PC-3 (cell line): ENCODE results near the gene DNHD1. TPM values are rescaled to one million over a fixed set of nuclear protein-coding genes. Genes with fewer than 3 reads are reported as not detected.

Source experiments
- ATAC-seq: fragments of 200-7000 bp; cut with Tn5 transposase; 2 replicates; pipeline ENCODE4 v1.9.1; 2020; ENCODE audit warnings: mild to moderate bottlenecking, moderate library complexity
- BruUV-seq: library from RNA; stranded (reverse); fragments of 400-500 nt; replicated peaks from 2 replicates; lab custom pipeline; 2021; lab: Mats Ljungman, UMichigan
- CTCF ChIA-PET: fragments of 300-600 bp; sonication (Branson Sonifier 250); formaldehyde crosslinking; loops from one replicate; lab custom pipeline; 2022; ENCODE audit warnings: antibody characterized with exemption; lab: Charles Lee
- POLR2A ChIA-PET: fragments of 300-600 bp; sonication (Branson Sonifier 250); formaldehyde crosslinking; loops from one replicate; lab custom pipeline; 2022; ENCODE audit warnings: antibody characterized with exemption; ENCODE audit not compliant: unreplicated experiment; lab: Charles Lee
- DNase-seq: peaks from one replicate; pipeline ENCODE4 v3.0.0-alpha.2; 2015
- H2AFZ ChIP-seq: fragments of 300-600 bp; sonication (generic); 2 replicates; pipeline ENCODE4 v1.6.0; 2016; ENCODE audit warnings: antibody characterized with exemption, low read length
- H3F3A ChIP-seq: fragments of 300-600 bp; sonication (generic); one replicate; pipeline ENCODE4 v1.6.0; 2017; ENCODE audit warnings: antibody characterized with exemption, low read length, control low read depth, mild to moderate bottlenecking; ENCODE audit not compliant: unreplicated experiment
- H3K27ac ChIP-seq: fragments of 300-600 bp; sonication (generic); 2 replicates; pipeline ENCODE4 v1.5.1; 2016; ENCODE audit warnings: mild to moderate bottlenecking, low read length
- H3K27me3 ChIP-seq: fragments of 300-600 bp; sonication (generic); 2 replicates; pipeline ENCODE4 v1.6.1; 2016; ENCODE audit warnings: low read length, mixed read lengths
- H3K36me3 ChIP-seq: fragments of 300-600 bp; sonication (generic); 2 replicates; pipeline ENCODE4 v1.6.1; 2016; ENCODE audit warnings: low read depth, mixed run types, low read length, mixed read lengths
- H3K4me1 ChIP-seq: fragments of 300-600 bp; sonication (generic); 2 replicates; pipeline ENCODE4 v1.5.1; 2016; ENCODE audit warnings: low read length; ENCODE audit not compliant: insufficient read depth
- H3K4me2 ChIP-seq: fragments of 300-600 bp; sonication (generic); 2 replicates; pipeline ENCODE4 v1.6.0; 2016; ENCODE audit warnings: low read length
- H3K4me3 ChIP-seq: fragments of 300-600 bp; sonication (generic); 2 replicates; pipeline ENCODE4 v1.5.1; 2016; ENCODE audit warnings: mild to moderate bottlenecking, low read length, mixed read lengths
- H3K79me2 ChIP-seq: fragments of 300-600 bp; sonication (generic); 2 replicates; pipeline ENCODE4 v1.6.1; 2017; ENCODE audit warnings: low read length, mixed read lengths
- H3K9ac ChIP-seq: fragments of 300-600 bp; sonication (generic); 2 replicates; pipeline ENCODE4 v1.6.0; 2016; ENCODE audit warnings: mild to moderate bottlenecking, low read length
- H3K9me2 ChIP-seq: fragments of 300-600 bp; sonication (generic); replicated peaks from 2 replicates; pipeline ENCODE4 v1.6.1; 2016; ENCODE audit warnings: mixed run types, low read length, mixed read lengths
- H3K9me3 ChIP-seq: fragments of 300-600 bp; sonication (generic); 2 replicates; pipeline ENCODE4 v1.6.1; 2016; ENCODE audit warnings: low read length, mixed read lengths
- H4K20me1 ChIP-seq: fragments of 300-600 bp; sonication (generic); 2 replicates; pipeline ENCODE4 v1.6.1; 2016; ENCODE audit warnings: low read length, mixed read lengths
- EZH2 ChIP-seq: fragments of 300-600 bp; sonication (generic); IDR thresholded peaks from one replicate; pipeline ENCODE4 v1.6.1; 2017; ENCODE audit warnings: antibody characterized with exemption, mild to moderate bottlenecking, low read length; ENCODE audit not compliant: unreplicated experiment
- EZH2phosphoT487 ChIP-seq: fragments of 300-600 bp; sonication (generic); IDR thresholded peaks from 2 replicates; pipeline ENCODE4 v1.6.1; 2018; ENCODE audit warnings: mild to moderate bottlenecking, antibody characterized with exemption, low read length, borderline replicate concordance
- intact Hi-C: fragments of 100-400 bp; cut with micrococcal nuclease; formaldehyde crosslinking; loops from 2 replicates; pipeline ENCODE4 v1.9.0; 2023
- total RNA-seq: library from RNA; depleted of rRNA; stranded (reverse); fragments of >200 nt; gene quantifications from 2 replicates; pipeline ENCODE4 v1.2.3, GENCODE V29; 2014
- TF ChIP-seq, protein P1 (sequence below): fragments of 300-600 bp; sonication (generic); conservative IDR thresholded peaks from 2 replicates; pipeline ENCODE4 v1.5.1; 2017; ENCODE audit warnings: antibody characterized with exemption, low read depth, mild to moderate bottlenecking, low read length

Gene DNHD1
- total RNA-seq, 1 experiment from 2014 or later = 9.3 TPM

DNA sequence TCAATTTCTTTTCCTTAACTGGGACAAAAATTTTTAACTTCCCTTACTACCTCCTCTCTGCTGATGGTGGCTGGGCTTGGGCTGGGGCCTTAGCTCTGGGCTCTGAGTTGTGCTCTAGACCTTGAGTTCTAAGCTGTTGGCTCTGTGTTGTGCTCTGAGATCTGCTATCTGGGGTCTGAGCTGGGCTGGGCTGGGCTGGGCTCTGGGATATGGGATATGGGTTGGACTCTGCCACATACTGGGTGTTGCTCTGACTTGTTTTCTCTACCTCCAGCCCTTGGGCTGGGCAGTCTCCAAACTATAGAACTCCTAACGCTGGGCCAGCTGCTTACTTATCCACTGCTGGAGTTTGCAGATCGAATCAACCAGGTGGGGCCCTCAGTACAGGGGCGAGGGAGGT is 41.9 kb downstream of the DNHD1 start:
- BruUV-seq = no TSS peak
- H3K9me3 ChIP-seq = no peaks in the 10 kb centered on the region
- H4K20me1 ChIP-seq = no peaks in the 10 kb centered on the region
- H3K4me1 ChIP-seq = no peaks in the 10 kb centered on the region
- ATAC-seq (no peak), DNase-seq (no peak)
- no peak overlapping the region for H3K9ac ChIP-seq
- no peak overlapping the region for H3K4me3 ChIP-seq
- H3F3A ChIP-seq = no peaks in the 10 kb centered on the region
- no peak overlapping the region for H3K4me2 ChIP-seq
- POLR2A ChIA-PET = no interaction called here
- no peaks in the 10 kb centered on the region for H3K79me2 ChIP-seq
- no peaks in the 10 kb centered on the region for H3K36me3 ChIP-seq
- no peak overlapping the region for H2AFZ ChIP-seq
- CTCF ChIA-PET = no interaction called here
- TF ChIP-seq, protein P1, sequence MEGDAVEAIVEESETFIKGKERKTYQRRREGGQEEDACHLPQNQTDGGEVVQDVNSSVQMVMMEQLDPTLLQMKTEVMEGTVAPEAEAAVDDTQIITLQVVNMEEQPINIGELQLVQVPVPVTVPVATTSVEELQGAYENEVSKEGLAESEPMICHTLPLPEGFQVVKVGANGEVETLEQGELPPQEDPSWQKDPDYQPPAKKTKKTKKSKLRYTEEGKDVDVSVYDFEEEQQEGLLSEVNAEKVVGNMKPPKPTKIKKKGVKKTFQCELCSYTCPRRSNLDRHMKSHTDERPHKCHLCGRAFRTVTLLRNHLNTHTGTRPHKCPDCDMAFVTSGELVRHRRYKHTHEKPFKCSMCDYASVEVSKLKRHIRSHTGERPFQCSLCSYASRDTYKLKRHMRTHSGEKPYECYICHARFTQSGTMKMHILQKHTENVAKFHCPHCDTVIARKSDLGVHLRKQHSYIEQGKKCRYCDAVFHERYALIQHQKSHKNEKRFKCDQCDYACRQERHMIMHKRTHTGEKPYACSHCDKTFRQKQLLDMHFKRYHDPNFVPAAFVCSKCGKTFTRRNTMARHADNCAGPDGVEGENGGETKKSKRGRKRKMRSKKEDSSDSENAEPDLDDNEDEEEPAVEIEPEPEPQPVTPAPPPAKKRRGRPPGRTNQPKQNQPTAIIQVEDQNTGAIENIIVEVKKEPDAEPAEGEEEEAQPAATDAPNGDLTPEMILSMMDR = no peak
- no peak for TF ChIP-seq EZH2
- TF ChIP-seq EZH2phosphoT487 = no peak
- no peaks in the 10 kb centered on the region for H3K27me3 ChIP-seq
- intact Hi-C loops = no loop called here
- no peaks in the 10 kb centered on the region for H3K9me2 ChIP-seq
- H3K27ac ChIP-seq = no peak overlapping the region

DNA sequence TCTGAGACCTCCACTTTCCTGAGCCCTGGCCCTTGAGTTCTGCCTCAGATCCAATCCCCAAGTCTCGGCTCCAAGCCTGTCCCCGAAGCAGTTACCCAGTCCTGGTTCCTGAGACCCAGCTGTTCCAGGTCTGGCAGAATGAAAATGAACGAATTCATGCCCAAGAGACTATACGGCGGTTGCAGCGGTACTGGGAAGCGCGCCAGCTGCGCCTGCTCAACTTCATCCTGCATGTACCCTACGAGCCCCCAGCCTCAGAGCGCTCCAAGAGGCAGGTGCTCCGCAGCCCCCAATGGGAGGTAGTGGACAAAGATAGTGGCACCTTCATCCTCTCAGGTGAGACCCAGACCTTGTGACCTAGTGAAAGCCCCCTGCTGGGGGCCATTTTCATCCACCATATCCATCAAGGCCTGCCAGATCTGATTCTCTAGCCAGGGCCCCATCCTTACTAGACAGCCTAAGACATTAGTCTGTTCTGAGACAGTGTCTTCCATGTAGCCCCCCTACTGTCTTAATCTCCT is 42.7 kb downstream of the DNHD1 start:
- Histone ChIP-seq H3K4me1 (no peaks in the 10 kb centered on the region), H3K79me2 (no peaks in the 10 kb centered on the region), H3K27ac (no peak overlapping the region), H3K4me3 (no peak overlapping the region), H3K27me3 (no peaks in the 10 kb centered on the region), H3F3A (no peaks in the 10 kb centered on the region), H3K36me3 (no peaks in the 10 kb centered on the region), H3K9ac (no peak overlapping the region), H4K20me1 (no peaks in the 10 kb centered on the region), H3K4me2 (no peak overlapping the region), H3K9me2 (no peaks in the 10 kb centered on the region), H2AFZ (no peak overlapping the region), H3K9me3 (no peaks in the 10 kb centered on the region)
- intact Hi-C loops = no loop called here
- ChIA-PET POLR2A (no interaction called here), CTCF (no interaction called here)
- ATAC-seq (no peak), DNase-seq (no peak)
- TF ChIP-seq, protein P1 = no peak
- TF ChIP-seq EZH2 (no peak), EZH2phosphoT487 (no peak)
- BruUV-seq = no TSS peak

DNA sequence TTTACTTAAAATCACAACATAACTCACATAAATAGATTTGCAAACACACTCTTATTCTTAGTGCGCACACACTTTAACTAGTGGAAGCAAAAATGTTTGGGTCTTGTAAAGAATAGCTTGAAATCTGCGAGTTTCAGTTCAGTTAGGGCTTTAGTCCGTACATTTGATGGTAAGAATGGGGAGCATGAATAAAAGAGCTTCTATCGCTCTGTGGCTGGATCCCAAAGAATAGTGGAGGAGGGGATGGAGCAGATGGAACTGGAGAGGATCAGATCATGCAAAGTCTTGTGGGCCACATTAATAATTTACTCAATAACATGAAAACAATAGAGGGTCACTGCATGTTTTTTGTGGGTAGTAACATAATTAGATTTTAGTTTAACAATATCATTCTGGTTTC is 44.3 kb downstream of the DNHD1 start:
- Histone ChIP-seq H3K9ac (no peak overlapping the region), H3K27ac (no peak overlapping the region), H3F3A (no peaks in the 10 kb centered on the region), H4K20me1 (no peaks in the 10 kb centered on the region), H3K9me2 (no peaks in the 10 kb centered on the region), H3K36me3 (no peaks in the 10 kb centered on the region), H2AFZ (no peak overlapping the region), H3K4me2 (no peak overlapping the region), H3K79me2 (no peaks in the 10 kb centered on the region), H3K9me3 (no peaks in the 10 kb centered on the region), H3K4me3 (no peak overlapping the region), H3K4me1 (no peaks in the 10 kb centered on the region), H3K27me3 (no peaks in the 10 kb centered on the region)
- BruUV-seq = no TSS peak
- TF ChIP-seq EZH2 (no peak), EZH2phosphoT487 (no peak)
- TF ChIP-seq, protein P1 = no peak
- ATAC-seq (no peak), DNase-seq (no peak)
- intact Hi-C loops = no loop called here
- ChIA-PET CTCF (interaction anchor here (1.1 kb wide), 1 partner anchor 10 kb away, joined by 3 read pairs; no protein-coding TSS in a partner anchor), POLR2A (no interaction called here)
